CD4-positive, alpha-beta T cell treated with Interleukin-12 subunit alpha and Interleukin-12 subunit beta, for 1 hour (primary cell): ENCODE results near the gene HSD17B1.

Experiments used
- DNase-seq: peaks from one replicate; pipeline ENCODE4 v3.0.0-alpha.2; 2020

The HSD17B1 gene

GRCh38 chr17:42568341-42569111 is 15.8 kb downstream of the HSD17B1 start:
- DNase-seq: no peak

GRCh38 chr17:42571435-42572225 is 18.9 kb downstream of the HSD17B1 start:
- DNase-seq: no peak

GRCh38 chr17:42573095-42573494 is 20.4 kb downstream of the HSD17B1 start:
- no peak for DNase-seq

GRCh38 chr17:42574463-42574862 is 21.7 kb downstream of the HSD17B1 start:
- DNase-seq: no peak

GRCh38 chr17:42577140-42577531 is 24.4 kb downstream of the HSD17B1 start:
- no peak for DNase-seq

GRCh38 chr17:42577532-42578281 is 25.0 kb downstream of the HSD17B1 start, which contains the start of gene PSMC3IP:
Gene PSMC3IP (minus strand): TSS chr17:42577729. CDS start chr17:42577686, 43 bp downstream.
- peak; percentile 92 for DNase-seq

GRCh38 chr17:42578282-42578869 is 25.7 kb downstream of the HSD17B1 start:
- peak; percentile 73 for DNase-seq

- DNase-seq: no peak
These were observed 27.2 kb downstream of the HSD17B1 start for GRCh38 chr17:42579794-42580551.

- no peak for DNase-seq
These were observed 29.1 kb downstream of the HSD17B1 start for GRCh38 chr17:42581744-42582270.

GRCh38 chr17:42584880-42585279 is 32.2 kb downstream of the HSD17B1 start:
- DNase-seq: no peak

- DNase-seq: no peak
These were observed 32.6 kb downstream of the HSD17B1 start for GRCh38 chr17:42585353-42585752.

- DNase-seq: no peak
These were observed 33.9 kb downstream of the HSD17B1 start for GRCh38 chr17:42586514-42587230.

- DNase-seq: no peak
These were observed 38.2 kb downstream of the HSD17B1 start for GRCh38 chr17:42590886-42591285.

GRCh38 chr17:42591411-42591810 is 38.7 kb downstream of the HSD17B1 start:
- DNase-seq: no peak

- no peak for DNase-seq
These were observed 43.7 kb downstream of the HSD17B1 start for GRCh38 chr17:42596386-42596785.

- no peak for DNase-seq
These were observed 46.2 kb downstream of the HSD17B1 start for GRCh38 chr17:42598905-42599304.

- no peak for DNase-seq
These were observed 50.6 kb downstream of the HSD17B1 start for GRCh38 chr17:42603318-42603717.
